ENCODE data around the gene PHF23. TPM values are rescaled to one million over a fixed set of nuclear protein-coding genes. Genes with fewer than 3 reads are reported as not detected.

PHF23 gene
- total RNA-seq, 1 donor from 2014 or later = 61.1 TPM

DNA sequence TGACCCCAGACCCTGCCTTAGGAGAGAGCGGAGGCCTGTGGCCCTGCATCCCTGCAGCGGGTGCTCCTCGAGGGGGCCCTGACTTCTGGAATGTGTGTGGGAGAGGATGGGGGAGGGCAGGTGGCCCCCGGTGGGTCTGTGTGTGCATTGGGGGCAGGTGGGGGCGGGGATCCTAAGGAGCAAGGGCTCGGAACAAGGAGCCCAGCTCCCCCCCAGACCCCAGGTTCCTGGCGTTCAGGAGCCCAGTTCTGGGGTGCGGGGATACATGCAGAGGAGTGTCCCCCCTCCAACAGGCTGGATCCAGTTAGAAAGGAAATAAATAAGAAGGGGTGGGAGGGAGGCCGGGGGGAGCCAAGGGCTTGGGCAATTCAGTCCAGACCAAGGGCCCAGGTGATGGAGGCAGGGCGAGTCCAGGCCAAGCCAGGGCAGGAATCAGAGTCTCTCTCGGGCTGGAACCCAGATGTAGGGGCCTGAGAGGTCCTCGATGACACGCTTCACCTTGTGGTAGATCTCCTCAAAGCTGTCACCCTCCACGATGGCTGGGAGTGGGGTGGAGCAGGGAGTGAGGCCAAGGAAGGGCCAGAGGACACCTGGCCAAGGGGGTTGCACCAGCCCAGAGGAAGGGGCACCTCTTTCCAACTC, 48.9 kb downstream of the PHF23 start:
- TF ChIP-seq, protein P1, sequence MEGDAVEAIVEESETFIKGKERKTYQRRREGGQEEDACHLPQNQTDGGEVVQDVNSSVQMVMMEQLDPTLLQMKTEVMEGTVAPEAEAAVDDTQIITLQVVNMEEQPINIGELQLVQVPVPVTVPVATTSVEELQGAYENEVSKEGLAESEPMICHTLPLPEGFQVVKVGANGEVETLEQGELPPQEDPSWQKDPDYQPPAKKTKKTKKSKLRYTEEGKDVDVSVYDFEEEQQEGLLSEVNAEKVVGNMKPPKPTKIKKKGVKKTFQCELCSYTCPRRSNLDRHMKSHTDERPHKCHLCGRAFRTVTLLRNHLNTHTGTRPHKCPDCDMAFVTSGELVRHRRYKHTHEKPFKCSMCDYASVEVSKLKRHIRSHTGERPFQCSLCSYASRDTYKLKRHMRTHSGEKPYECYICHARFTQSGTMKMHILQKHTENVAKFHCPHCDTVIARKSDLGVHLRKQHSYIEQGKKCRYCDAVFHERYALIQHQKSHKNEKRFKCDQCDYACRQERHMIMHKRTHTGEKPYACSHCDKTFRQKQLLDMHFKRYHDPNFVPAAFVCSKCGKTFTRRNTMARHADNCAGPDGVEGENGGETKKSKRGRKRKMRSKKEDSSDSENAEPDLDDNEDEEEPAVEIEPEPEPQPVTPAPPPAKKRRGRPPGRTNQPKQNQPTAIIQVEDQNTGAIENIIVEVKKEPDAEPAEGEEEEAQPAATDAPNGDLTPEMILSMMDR (conservative IDR thresholded peaks at IDR 0.05) = no peak
- Mint-ChIP-seq H3K27ac (no peak overlapping the region), H3K27me3 (no peaks in the 10 kb centered on the region), H3K4me3 (no peak overlapping the region), H3K9me3 (no peaks in the 10 kb centered on the region), H3K36me3 (no peaks in the 10 kb centered on the region), H3K4me1 (ENCODE audit: unreplicated experiment) (no peaks in the 10 kb centered on the region)
- no peak for DNase-seq (ENCODE audit: extremely low spot score, unreplicated experiment)

DNA sequence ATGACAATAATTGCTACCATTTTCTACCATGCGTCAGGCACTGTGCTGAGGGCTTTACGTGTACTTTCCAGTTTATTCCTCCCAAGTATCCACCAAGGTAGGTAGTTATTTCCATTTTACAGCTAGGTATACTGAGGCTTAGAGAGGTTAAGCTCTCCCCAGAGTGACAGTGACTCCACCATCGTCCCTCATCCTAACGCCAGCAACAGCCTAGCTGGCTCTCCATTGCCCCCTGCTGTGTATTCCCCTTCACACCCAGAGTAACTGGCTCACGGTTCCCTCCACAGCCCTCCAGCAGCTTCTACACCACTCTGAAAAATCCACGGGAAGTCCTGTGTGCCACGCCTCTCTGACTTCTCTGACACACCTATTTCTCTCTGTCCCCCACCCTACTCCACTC, 53.0 kb downstream of the PHF23 start:
- TF ChIP-seq, protein P1 (conservative IDR thresholded peaks at IDR 0.05) = peak; percentile 47
- H3K36me3 Mint-ChIP-seq = no peaks in the 10 kb centered on the region
- no peaks in the 10 kb centered on the region for H3K27me3 Mint-ChIP-seq
- H3K4me3 Mint-ChIP-seq = no peak overlapping the region
- H3K9me3 Mint-ChIP-seq = no peaks in the 10 kb centered on the region
- no peaks in the 10 kb centered on the region for H3K4me1 Mint-ChIP-seq (ENCODE audit: unreplicated experiment)
- no peak for DNase-seq (ENCODE audit: extremely low spot score, unreplicated experiment)
- H3K27ac Mint-ChIP-seq = no peak overlapping the region

Small RNA genes lying within 50 kb of the gene (microRNA-seq; reads per million reads assigned to microRNA genes)
- 3,127 reads per million, percentile 89 among the genes with 10 or more reads in this experiment for gene MIR324

Other genes starting within 250 kb of the PHF23 start
- 0.34 and 2.1 TPM in 2 replicates for gene ALOX12, start 243.4 kb downstream of the PHF23 start, total RNA-seq (ENCODE audit: low replicate concordance)
- gene RNASEK, start 226.8 kb downstream of the PHF23 start, total RNA-seq (ENCODE audit: low replicate concordance) = 176 and 208 TPM in 2 replicates
- not detected in 2 replicates for gene BCL6B, start 216.4 kb downstream of the PHF23 start, total RNA-seq (ENCODE audit: low replicate concordance)
- gene SLC16A13, start 203.4 kb downstream of the PHF23 start, total RNA-seq (ENCODE audit: low replicate concordance) = 13.5 and 15.5 TPM in 2 replicates
- gene SLC16A11, start 195.4 kb downstream of the PHF23 start, total RNA-seq (ENCODE audit: low replicate concordance) = 3.9 and 10.5 TPM in 2 replicates
- not detected in 2 replicates for gene CLEC10A, start 159.2 kb downstream of the PHF23 start, total RNA-seq (ENCODE audit: low replicate concordance)
- 0.82 and 1.3 TPM in 2 replicates for gene ASGR2, start 124.6 kb downstream of the PHF23 start, total RNA-seq (ENCODE audit: low replicate concordance)
- 7.5 and 9.7 TPM in 2 replicates for gene ASGR1, start 60.1 kb downstream of the PHF23 start, total RNA-seq (ENCODE audit: low replicate concordance)
- 7.8 and 46.1 TPM in 2 replicates for gene DLG4, start 19.6 kb downstream of the PHF23 start, total RNA-seq (ENCODE audit: low replicate concordance)
- gene ACADVL, start 19.5 kb downstream of the PHF23 start, total RNA-seq (ENCODE audit: low replicate concordance) = 573 and 617 TPM in 2 replicates
- gene DVL2, start 4.9 kb downstream of the PHF23 start, total RNA-seq (ENCODE audit: low replicate concordance) = 62.8 and 93.9 TPM in 2 replicates
- gene GABARAP, start 3.0 kb upstream of the PHF23 start, total RNA-seq (ENCODE audit: low replicate concordance) = 478 and 570 TPM in 2 replicates
- 138 and 154 TPM in 2 replicates for gene CTDNEP1, start 12.3 kb upstream of the PHF23 start, total RNA-seq (ENCODE audit: low replicate concordance)
- 43.1 and 55.7 TPM in 2 replicates for gene ELP5, start 12.8 kb upstream of the PHF23 start, total RNA-seq (ENCODE audit: low replicate concordance)
- 118 and 284 TPM in 2 replicates for gene CLDN7, start 23.0 kb upstream of the PHF23 start, total RNA-seq (ENCODE audit: low replicate concordance)
- 1.2 and 4.0 TPM in 2 replicates for gene SLC2A4, start 42.3 kb upstream of the PHF23 start, total RNA-seq (ENCODE audit: low replicate concordance)
- 4.5 and 7.0 TPM in 2 replicates for gene YBX2, start 55.2 kb upstream of the PHF23 start, total RNA-seq (ENCODE audit: low replicate concordance)
- gene EIF5A, start 68.2 kb upstream of the PHF23 start, total RNA-seq (ENCODE audit: low replicate concordance) = 454 and 510 TPM in 2 replicates
- gene GPS2, start 75.9 kb upstream of the PHF23 start, total RNA-seq (ENCODE audit: low replicate concordance) = 75.0 and 75.4 TPM in 2 replicates
- gene NEURL4, start 89.9 kb upstream of the PHF23 start, total RNA-seq (ENCODE audit: low replicate concordance) = 49.9 and 61.5 TPM in 2 replicates
- gene ACAP1, start 97.1 kb upstream of the PHF23 start, total RNA-seq (ENCODE audit: low replicate concordance) = 3.2 and 8.3 TPM in 2 replicates
- 9.5 and 15.5 TPM in 2 replicates for gene KCTD11, start 112.7 kb upstream of the PHF23 start, total RNA-seq (ENCODE audit: low replicate concordance)
- not detected in 2 replicates for gene TMEM95, start 115.7 kb upstream of the PHF23 start, total RNA-seq (ENCODE audit: low replicate concordance)
- gene TNK1, start 141.6 kb upstream of the PHF23 start, total RNA-seq (ENCODE audit: low replicate concordance) = 6.6 and 11.5 TPM in 2 replicates
- 39.8 and 55.8 TPM in 2 replicates for gene PLSCR3, start 155.1 kb upstream of the PHF23 start, total RNA-seq (ENCODE audit: low replicate concordance)
- 89.8 and 90.3 TPM in 2 replicates for gene TMEM256, start 164.6 kb upstream of the PHF23 start, total RNA-seq (ENCODE audit: low replicate concordance)
- 15.0 and 68.4 TPM in 2 replicates for gene NLGN2, start 168.4 kb upstream of the PHF23 start, total RNA-seq (ENCODE audit: low replicate concordance)
- 0.31 TPM in 1 of 2 replicates, not detected in the other for gene SPEM1, start 180.9 kb upstream of the PHF23 start, total RNA-seq (ENCODE audit: low replicate concordance)
- gene SPEM2, start 186.2 kb upstream of the PHF23 start, total RNA-seq (ENCODE audit: low replicate concordance) = not detected in 2 replicates
- not detected in 2 replicates for gene SPEM3, start 189.4 kb upstream of the PHF23 start, total RNA-seq (ENCODE audit: low replicate concordance)
- 6.4 and 15.9 TPM in 2 replicates for gene TMEM102, start 196.0 kb upstream of the PHF23 start, total RNA-seq (ENCODE audit: low replicate concordance)
- gene FGF11, start 200.1 kb upstream of the PHF23 start, total RNA-seq (ENCODE audit: low replicate concordance) = 21.8 and 76.0 TPM in 2 replicates
- gene CHRNB1, start 205.6 kb upstream of the PHF23 start, total RNA-seq (ENCODE audit: low replicate concordance) = 16.4 and 51.1 TPM in 2 replicates
- 34.5 and 76.6 TPM in 2 replicates for gene ZBTB4, start 240.2 kb upstream of the PHF23 start, total RNA-seq (ENCODE audit: low replicate concordance)
- not detected in 2 replicates for gene SLC35G6, start 242.0 kb upstream of the PHF23 start, total RNA-seq (ENCODE audit: low replicate concordance)
- gene POLR2A, start 244.9 kb upstream of the PHF23 start, total RNA-seq (ENCODE audit: low replicate concordance) = 175 and 244 TPM in 2 replicates

Measured in type B pancreatic cell (in vitro differentiated cells).